Duodenal mucosa (tissue), 2 donors: ENCODE results near the gene NTN5.
A peak's percentile ranks its signal among the peaks of the same experiment; 100 is the strongest.

Experiments
- H3K27ac ChIP-seq: one replicate; pipeline ENCODE4 v1.7.0; 2013; ENCODE audit warnings: low read depth, low read length
- H3K27me3 ChIP-seq, 2 donors: one replicate each; pipeline ENCODE4 v1.7.0; 2013; ENCODE audit warnings: low read length in 2 of 2, control low read depth in 1 of 2; ENCODE audit not compliant: insufficient read depth in 2 of 2, control insufficient read depth in 1 of 2
- H3K36me3 ChIP-seq, 2 donors: one replicate each; pipeline ENCODE4 v1.7.0; 2013; ENCODE audit warnings: low read length in 2 of 2, control low read depth in 1 of 2; ENCODE audit not compliant: insufficient read depth in 2 of 2, control insufficient read depth in 1 of 2
- H3K4me1 ChIP-seq, 2 donors: one replicate each; pipeline ENCODE4 v1.7.0; 2013; ENCODE audit warnings: low read length in 2 of 2, control low read depth in 1 of 2; ENCODE audit not compliant: insufficient read depth in 2 of 2, control insufficient read depth in 1 of 2
- H3K4me3 ChIP-seq, 2 donors: one replicate each; pipeline ENCODE4 v1.7.0; 2013; ENCODE audit warnings: low read length in 2 of 2, low read depth in 1 of 2
- H3K9ac ChIP-seq, 2 donors: one replicate each; pipeline ENCODE4 v1.7.0; 2013; ENCODE audit warnings: low read length in 2 of 2, low read depth in 1 of 2
- H3K9me3 ChIP-seq, 2 donors: one replicate each; pipeline ENCODE4 v1.7.0; 2013; ENCODE audit warnings: low read length in 2 of 2, control low read depth in 1 of 2; ENCODE audit not compliant: control insufficient read depth in 1 of 2

NTN5 gene

GRCh38 chr19:48714759-48715675 lies 42.2 kb upstream of the NTN5 start:
- Histone ChIP-seq H3K9ac (peak overlapping the region; percentile 77 to 92), H3K4me1 (peaks cover 29 to 33% of the 10 kb centered on the region in 2 donors), H3K36me3 (no peaks in the 10 kb centered on the region), H3K27me3 (no peaks in the 10 kb centered on the region), H3K4me3 (peak overlapping the region; percentile 72 to 84), H3K27ac (peak overlapping the region; percentile 43), H3K9me3 (peaks cover 0 to 3% of the 10 kb centered on the region in 2 donors)

- Histone ChIP-seq H3K9me3 (peaks cover 0 to 3% of the 10 kb centered on the region in 2 donors), H3K4me1 (peaks cover 29 to 33% of the 10 kb centered on the region in 2 donors), H3K4me3 (peak overlapping the region; percentile 84 to 86), H3K36me3 (no peaks in the 10 kb centered on the region), H3K9ac (peak overlapping the region; percentile 77 to 92), H3K27me3 (no peaks in the 10 kb centered on the region), H3K27ac (peak overlapping the region; percentile 51)
Observed at GRCh38 chr19:48713864-48714755, 41.3 kb upstream of the NTN5 start.

GRCh38 chr19:48713041-48713863 lies 40.4 kb upstream of the NTN5 start:
- Histone ChIP-seq H3K27me3 (no peaks in the 10 kb centered on the region), H3K9me3 (peaks cover 0 to 3% of the 10 kb centered on the region in 2 donors), H3K4me1 (peaks cover 29 to 33% of the 10 kb centered on the region in 2 donors), H3K36me3 (no peaks in the 10 kb centered on the region), H3K27ac (peak overlapping the region; percentile 51), H3K9ac (peak overlapping the region; percentile 54 to 61), H3K4me3 (peak overlapping the region; percentile 75 to 86)

- Histone ChIP-seq H3K27ac (no peak overlapping the region), H3K36me3 (no peaks in the 10 kb centered on the region), H3K4me1 (peaks cover 21 to 26% of the 10 kb centered on the region in 2 donors), H3K4me3 (no peak overlapping the region), H3K27me3 (no peaks in the 10 kb centered on the region), H3K9ac (no peak overlapping the region), H3K9me3 (peaks cover 0 to 3% of the 10 kb centered on the region in 2 donors)
Observed at GRCh38 chr19:48711106-48711662, 38.4 kb upstream of the NTN5 start.

- H3K4me1 ChIP-seq = peaks cover 7 to 9% of the 10 kb centered on the region in 2 donors
- H3K27ac ChIP-seq = no peak overlapping the region
- H3K27me3 ChIP-seq = no peaks in the 10 kb centered on the region
- peaks cover 4 to 16% of the 10 kb centered on the region in 2 donors for H3K36me3 ChIP-seq
- H3K9me3 ChIP-seq = peaks cover 0 to 3% of the 10 kb centered on the region in 2 donors
- H3K4me3 ChIP-seq = no peak overlapping the region
- H3K9ac ChIP-seq = no peak overlapping the region
Observed at GRCh38 chr19:48708471-48708870, 35.7 kb upstream of the NTN5 start.

- Histone ChIP-seq H3K36me3 (peaks cover 11 to 41% of the 10 kb centered on the region in 2 donors), H3K9me3 (no peaks in the 10 kb centered on the region), H3K27ac (no peak overlapping the region), H3K4me3 (no peak overlapping the region), H3K4me1 (no peaks in the 10 kb centered on the region), H3K9ac (no peak overlapping the region), H3K27me3 (no peaks in the 10 kb centered on the region)
Observed at GRCh38 chr19:48705431-48705830, 32.6 kb upstream of the NTN5 start.

GRCh38 chr19:48703316-48703715 lies 30.5 kb upstream of the NTN5 start:
- no peak overlapping the region for H3K4me3 ChIP-seq
- no peak overlapping the region for H3K9ac ChIP-seq
- no peak overlapping the region for H3K27ac ChIP-seq
- no peaks in the 10 kb centered on the region for H3K9me3 ChIP-seq
- H3K36me3 ChIP-seq = peaks cover 11 to 42% of the 10 kb centered on the region in 2 donors
- no peaks in the 10 kb centered on the region for H3K27me3 ChIP-seq
- H3K4me1 ChIP-seq = peaks cover 0 to 4% of the 10 kb centered on the region in 2 donors

GRCh38 chr19:48702701-48703100 lies 29.9 kb upstream of the NTN5 start:
- peaks cover 0 to 8% of the 10 kb centered on the region in 2 donors for H3K4me1 ChIP-seq
- no peaks in the 10 kb centered on the region for H3K9me3 ChIP-seq
- H3K4me3 ChIP-seq = no peak overlapping the region
- H3K36me3 ChIP-seq = peaks cover 11 to 42% of the 10 kb centered on the region in 2 donors
- H3K27ac ChIP-seq = no peak overlapping the region
- H3K27me3 ChIP-seq = no peaks in the 10 kb centered on the region
- H3K9ac ChIP-seq = no peak overlapping the region

- H3K27ac ChIP-seq = no peak overlapping the region
Observed at GRCh38 chr19:48698046-48698445, 25.2 kb upstream of the NTN5 start.

More at GRCh38 chr19:48698046-48698445, 25.2 kb upstream of the NTN5 start:
- Histone ChIP-seq H3K4me1 (peaks cover 0 to 8% of the 10 kb centered on the region in 2 donors), H3K9ac (peak overlapping the region; percentile 54 to 99), H3K4me3 (peak overlapping the region; percentile 36 to 96), H3K27me3 (no peaks in the 10 kb centered on the region), H3K9me3 (no peaks in the 10 kb centered on the region), H3K36me3 (peaks cover 6 to 23% of the 10 kb centered on the region in 2 donors)
